NCI-H146 treated with DMSO at 0.1 percent for 48 hours (cell line): ENCODE data around the gene LRP1B.

Source experiments
- DNase-seq: peaks from one replicate; lab custom pipeline; 2025; ENCODE audit not compliant: unreplicated experiment; lab: John Stamatoyannopoulos, UW

The LRP1B gene

GRCh38 chr2:141524777-141525176, 606.0 kb downstream of the LRP1B start:
- DNase-seq: no peak

GRCh38 chr2:141523199-141523598, 607.6 kb downstream of the LRP1B start:
- DNase-seq: no peak

DNA sequence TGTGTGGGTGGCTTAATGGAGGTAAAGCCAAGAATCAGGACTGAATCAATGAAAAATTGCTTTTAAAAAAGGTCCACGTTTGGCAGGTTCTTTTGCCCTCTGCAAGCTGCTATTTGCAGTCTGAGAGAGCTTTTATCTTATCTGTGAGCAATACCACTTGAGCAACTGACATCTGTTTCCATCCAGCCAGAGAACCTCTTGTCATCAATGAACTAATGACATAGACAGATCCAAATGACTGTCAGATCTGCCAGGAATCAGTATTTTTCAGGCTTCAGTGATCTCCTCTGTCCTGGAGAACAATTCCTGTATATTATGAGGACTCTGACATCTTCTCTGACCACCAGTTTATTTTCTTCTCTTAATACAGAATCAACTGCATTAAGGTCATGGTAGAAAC, 608.1 kb downstream of the LRP1B start:
- no peak for DNase-seq

DNA sequence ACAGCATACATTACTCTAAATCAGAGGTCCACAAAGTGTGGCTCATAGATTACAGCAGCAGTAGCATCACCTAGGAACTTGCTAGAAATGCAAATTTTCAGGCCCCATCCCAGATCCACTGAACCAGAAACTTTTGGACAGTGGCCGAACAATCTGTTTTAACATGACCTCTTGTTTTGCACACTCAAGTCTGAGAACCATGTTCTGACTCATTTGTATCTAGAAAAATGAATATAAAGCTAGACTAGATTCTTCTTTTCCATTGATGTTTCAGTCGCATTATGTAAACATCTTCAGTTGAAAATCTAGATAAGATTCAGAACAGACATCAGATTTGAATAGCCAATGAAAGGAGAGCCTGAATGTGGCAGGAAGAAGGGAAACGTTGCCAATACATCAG, 608.8 kb downstream of the LRP1B start:
- no peak for DNase-seq

GRCh38 chr2:141519906-141520305, 610.9 kb downstream of the LRP1B start:
- no peak for DNase-seq

GRCh38 chr2:141517852-141518421, 612.9 kb downstream of the LRP1B start:
- no peak for DNase-seq

GRCh38 chr2:141517180-141517851, 613.5 kb downstream of the LRP1B start:
- no peak for DNase-seq

- DNase-seq: no peak
Measured at GRCh38 chr2:141515931-141516330, 614.9 kb downstream of the LRP1B start.

DNA sequence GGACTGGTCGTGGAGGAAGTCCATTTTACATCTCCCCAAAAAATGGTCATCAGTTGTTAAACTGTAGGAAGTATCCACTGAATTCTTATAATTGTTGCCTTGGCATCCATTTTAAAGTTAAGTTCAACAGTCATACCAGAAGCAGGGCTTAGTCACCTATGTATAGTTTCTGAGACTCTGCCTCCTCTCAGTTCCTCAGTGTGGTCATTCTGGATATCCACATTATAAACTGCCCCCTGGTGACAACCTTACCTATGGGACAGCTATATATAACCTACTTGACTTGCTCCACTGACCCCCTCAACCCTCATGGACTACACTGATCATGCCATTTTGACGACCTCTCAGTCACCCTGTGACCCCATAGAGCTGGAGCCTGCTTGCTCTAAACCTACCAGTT, 617.0 kb downstream of the LRP1B start:
- no peak for DNase-seq

DNA sequence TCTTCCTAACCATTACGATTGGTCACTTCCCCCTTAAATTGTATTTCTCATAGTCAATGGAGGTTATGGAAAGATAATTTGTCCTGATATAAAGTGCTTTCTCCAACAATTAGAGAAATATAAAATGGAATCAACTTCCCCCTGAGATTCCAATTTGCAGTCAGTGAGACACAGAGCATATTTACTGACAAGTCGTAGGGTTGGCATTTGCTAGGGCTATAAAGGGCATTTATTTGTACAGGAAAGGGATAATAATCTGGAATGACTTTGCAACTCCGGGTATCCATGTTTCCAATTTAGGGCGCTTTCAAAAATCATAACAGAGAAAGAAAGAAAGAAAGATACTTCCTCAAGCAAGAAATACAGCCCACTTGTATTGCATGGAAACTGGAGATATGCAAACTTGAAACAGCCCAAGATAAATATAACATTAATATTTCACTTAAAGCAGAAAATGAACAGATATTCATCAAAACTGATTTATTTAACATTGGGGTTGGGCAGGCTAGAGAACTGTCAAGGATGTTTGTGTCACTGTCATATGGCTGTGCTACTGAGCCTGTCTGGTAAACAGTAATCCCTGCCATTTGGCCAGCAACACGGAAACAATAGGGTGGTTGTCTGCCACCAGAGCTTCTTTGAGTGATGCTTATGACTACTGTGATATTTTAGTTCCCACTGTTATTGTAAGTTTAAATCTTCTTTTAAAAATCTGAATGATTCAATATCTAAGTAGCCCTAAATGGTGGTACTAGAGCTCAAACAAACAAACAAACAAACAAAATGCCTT, 621.8 kb downstream of the LRP1B start:
- DNase-seq: no peak

GRCh38 chr2:141508086-141508752, 622.6 kb downstream of the LRP1B start:
- no peak for DNase-seq

- no peak for DNase-seq
Measured at GRCh38 chr2:141506135-141506534, 624.7 kb downstream of the LRP1B start.

DNA sequence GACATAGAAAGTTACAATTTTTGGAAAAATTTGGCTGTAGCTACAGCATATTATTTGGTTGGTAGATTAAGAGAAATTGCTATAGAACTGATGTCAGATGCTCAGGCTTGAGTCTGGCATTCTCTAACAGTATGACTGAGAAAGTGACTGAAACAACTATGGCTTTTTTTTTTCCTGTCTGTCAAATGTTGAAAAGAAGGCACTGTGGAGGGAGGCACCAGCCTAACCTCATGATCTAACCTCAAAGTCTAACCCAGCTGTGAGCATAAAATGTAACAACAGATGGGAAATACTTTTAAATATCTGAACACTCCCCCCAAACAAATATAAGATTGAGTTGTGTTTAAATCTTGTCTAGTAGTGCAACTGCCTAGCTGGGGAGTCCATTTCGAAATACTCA, 629.1 kb downstream of the LRP1B start:
- DNase-seq: no peak

- DNase-seq: no peak
Measured at GRCh38 chr2:141499123-141499522, 631.7 kb downstream of the LRP1B start.

- no peak for DNase-seq
Measured at GRCh38 chr2:141498561-141498960, 632.3 kb downstream of the LRP1B start.

GRCh38 chr2:141497272-141497671, 633.5 kb downstream of the LRP1B start:
- DNase-seq: no peak

DNA sequence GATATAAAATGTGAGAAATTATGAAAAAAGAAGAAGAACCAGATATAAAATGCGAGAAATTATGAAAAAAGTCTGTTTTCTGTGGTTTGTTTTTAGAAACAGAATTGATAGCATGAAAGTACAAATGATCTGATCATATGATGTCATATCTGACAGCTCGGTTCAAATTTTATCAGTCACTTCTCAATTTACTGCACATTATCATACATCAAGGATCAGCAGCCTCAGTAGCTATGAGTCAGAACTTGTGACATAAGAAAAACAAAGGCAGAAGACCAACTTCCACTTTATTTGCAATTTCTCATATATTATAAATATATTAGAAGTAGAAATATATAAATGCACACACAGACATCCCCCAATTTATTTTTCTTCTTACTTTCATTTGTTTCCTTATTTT, 634.0 kb downstream of the LRP1B start:
- DNase-seq: no peak

DNA sequence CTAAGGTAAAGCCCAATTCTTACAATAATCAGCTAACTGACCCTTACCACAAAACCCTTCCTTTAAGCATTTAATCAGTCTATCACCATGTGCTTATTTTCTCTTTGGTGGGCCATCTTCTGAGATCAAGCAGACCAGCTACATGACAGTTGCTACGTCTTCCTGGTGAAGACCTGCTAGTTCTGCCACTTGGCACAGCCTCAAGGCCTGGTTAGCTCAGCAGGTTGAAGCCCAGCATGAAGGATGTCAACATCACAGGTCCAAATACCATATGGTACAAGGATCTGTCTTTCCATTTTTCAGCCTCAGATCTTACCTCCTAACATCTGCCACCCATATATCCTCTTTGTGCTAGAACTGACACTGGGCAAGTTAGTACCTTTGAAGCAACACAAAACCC, 636.9 kb downstream of the LRP1B start:
- no peak for DNase-seq

DNA sequence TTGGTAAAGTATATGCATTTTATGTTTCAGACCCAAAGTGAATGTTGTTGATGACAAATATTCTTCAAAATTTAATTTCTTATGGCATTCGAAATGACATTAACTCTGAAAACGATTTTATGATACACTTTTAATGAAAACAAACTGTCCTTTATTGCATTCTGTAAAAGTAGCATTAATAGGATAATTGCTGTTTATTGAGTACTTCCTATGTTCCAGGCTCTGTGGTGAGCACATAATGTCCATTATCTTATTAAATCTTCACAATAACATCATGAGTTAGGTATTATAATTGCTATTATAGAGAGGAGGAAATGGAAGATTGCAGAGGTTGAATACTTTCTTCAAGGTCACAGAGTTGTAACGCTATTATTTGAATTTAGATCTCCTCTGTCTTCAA, 638.0 kb downstream of the LRP1B start:
- DNase-seq: no peak

GRCh38 chr2:141490886-141491285, 639.9 kb downstream of the LRP1B start:
- DNase-seq: no peak

GRCh38 chr2:141482697-141483096, 648.1 kb downstream of the LRP1B start:
- no peak for DNase-seq

DNA sequence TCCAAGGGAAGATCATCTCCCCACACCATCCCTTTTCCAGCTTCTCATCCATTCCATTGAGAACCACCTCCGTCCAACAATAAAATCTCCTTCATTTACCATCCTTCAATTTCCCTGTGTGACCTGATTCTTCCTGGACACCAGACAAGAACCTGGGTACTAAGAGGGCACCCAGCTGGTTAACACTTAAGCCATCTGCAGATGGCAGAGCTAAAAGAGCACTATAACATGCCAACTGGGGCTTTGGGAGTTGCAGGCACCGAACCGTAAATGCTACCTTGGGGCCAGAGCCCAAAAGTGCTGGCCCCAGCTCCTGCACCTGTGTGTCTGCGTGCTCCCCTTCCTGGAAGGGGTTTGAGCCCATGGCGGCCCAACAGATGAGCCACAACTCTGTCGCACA, 655.0 kb downstream of the LRP1B start:
- DNase-seq: no peak
